Measurements from ENCODE around the gene SMAD6. TPM values are rescaled to one million over a fixed set of nuclear protein-coding genes. Genes with fewer than 3 reads are reported as not detected.

SMAD6 gene
- total RNA-seq, 1 donor from 2014 or later = 14.6 TPM

DNA sequence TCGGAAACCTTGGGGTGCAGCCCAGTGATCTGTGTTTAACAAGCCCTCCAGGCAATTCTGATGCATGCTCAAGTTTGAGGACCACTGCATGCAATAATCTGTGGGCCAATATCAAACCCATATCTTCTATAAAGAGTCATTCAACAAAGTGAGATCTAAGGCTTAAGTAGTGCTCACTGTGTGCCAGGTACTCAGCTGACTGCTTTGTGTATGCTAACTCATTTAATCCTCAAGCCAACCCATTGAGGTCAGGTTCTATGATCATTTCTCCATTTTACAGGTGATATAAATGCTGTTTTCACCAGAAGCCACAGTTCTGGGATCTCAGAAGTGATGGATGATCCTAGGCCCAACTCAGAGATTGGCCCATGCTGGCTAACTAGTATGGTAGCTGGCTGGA, 101.7 kb downstream of the SMAD6 start:
- Mint-ChIP-seq H3K27me3 (ENCODE audit: unreplicated experiment) (no peaks in the 10 kb centered on the region), H3K9me3 (ENCODE audit: unreplicated experiment) (peaks cover 3% of the 10 kb centered on the region), H3K27ac (ENCODE audit: unreplicated experiment) (peak overlapping the region; percentile 99), H3K4me1 (ENCODE audit: unreplicated experiment) (peaks cover 72% of the 10 kb centered on the region), H3K36me3 (ENCODE audit: unreplicated experiment) (no peaks in the 10 kb centered on the region), H3K4me3 (ENCODE audit: unreplicated experiment) (no peak overlapping the region)
- TF ChIP-seq CTCF (IDR thresholded peaks at IDR 0.05) = no peak
- no peak for DNase-seq (ENCODE audit: extremely low spot score, unreplicated experiment)

GRCh38 chr15:66805202-66805885, 103.3 kb downstream of the SMAD6 start:
- Mint-ChIP-seq H3K4me1 (ENCODE audit: unreplicated experiment) (peaks cover 60% of the 10 kb centered on the region), H3K9me3 (ENCODE audit: unreplicated experiment) (peaks cover 3% of the 10 kb centered on the region), H3K27me3 (ENCODE audit: unreplicated experiment) (no peaks in the 10 kb centered on the region), H3K27ac (ENCODE audit: unreplicated experiment) (peak overlapping the region; percentile 84), H3K36me3 (ENCODE audit: unreplicated experiment) (no peaks in the 10 kb centered on the region), H3K4me3 (ENCODE audit: unreplicated experiment) (no peak overlapping the region)
- no peak for DNase-seq (ENCODE audit: extremely low spot score, unreplicated experiment)
- TF ChIP-seq CTCF (IDR thresholded peaks at IDR 0.05) = no peak

GRCh38 chr15:66808181-66808824, 106.3 kb downstream of the SMAD6 start:
- H3K27me3 Mint-ChIP-seq (ENCODE audit: unreplicated experiment) = no peaks in the 10 kb centered on the region
- no peak overlapping the region for H3K27ac Mint-ChIP-seq (ENCODE audit: unreplicated experiment)
- peaks cover 8% of the 10 kb centered on the region for H3K9me3 Mint-ChIP-seq (ENCODE audit: unreplicated experiment)
- TF ChIP-seq CTCF (IDR thresholded peaks at IDR 0.05) = no peak
- peaks cover 33% of the 10 kb centered on the region for H3K4me1 Mint-ChIP-seq (ENCODE audit: unreplicated experiment)
- no peak for DNase-seq (ENCODE audit: extremely low spot score, unreplicated experiment)
- H3K4me3 Mint-ChIP-seq (ENCODE audit: unreplicated experiment) = no peak overlapping the region
- no peaks in the 10 kb centered on the region for H3K36me3 Mint-ChIP-seq (ENCODE audit: unreplicated experiment)

DNA sequence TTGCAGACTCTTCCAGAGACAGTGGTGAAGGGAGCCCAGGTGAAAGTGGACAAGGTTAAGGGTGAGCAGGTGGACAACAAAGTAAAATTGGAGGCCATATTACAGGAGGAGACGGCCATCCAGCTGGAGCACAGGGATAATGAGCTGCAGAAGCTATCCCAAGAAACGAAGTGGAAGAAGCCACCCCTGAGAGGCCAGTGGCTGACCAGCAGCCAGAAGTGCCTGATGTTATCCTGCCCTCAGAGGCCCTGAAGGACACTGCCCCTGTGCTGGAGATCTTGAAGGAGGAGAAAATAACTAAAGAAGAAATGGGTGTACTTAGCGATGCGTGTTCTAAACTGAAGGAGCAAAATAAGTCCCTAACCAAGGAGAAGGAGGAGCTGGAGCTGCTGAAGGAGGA, 107.6 kb downstream of the SMAD6 start:
- Mint-ChIP-seq H3K4me3 (ENCODE audit: unreplicated experiment) (no peak overlapping the region), H3K36me3 (ENCODE audit: unreplicated experiment) (no peaks in the 10 kb centered on the region), H3K27ac (ENCODE audit: unreplicated experiment) (no peak overlapping the region), H3K4me1 (ENCODE audit: unreplicated experiment) (peaks cover 19% of the 10 kb centered on the region), H3K9me3 (ENCODE audit: unreplicated experiment) (peaks cover 17% of the 10 kb centered on the region), H3K27me3 (ENCODE audit: unreplicated experiment) (no peaks in the 10 kb centered on the region)
- TF ChIP-seq CTCF (IDR thresholded peaks at IDR 0.05) = no peak
- DNase-seq (ENCODE audit: extremely low spot score, unreplicated experiment) = no peak

GRCh38 chr15:66815318-66815717, 113.3 kb downstream of the SMAD6 start:
- Mint-ChIP-seq H3K27me3 (ENCODE audit: unreplicated experiment) (no peaks in the 10 kb centered on the region), H3K36me3 (ENCODE audit: unreplicated experiment) (no peaks in the 10 kb centered on the region), H3K4me3 (ENCODE audit: unreplicated experiment) (no peak overlapping the region), H3K27ac (ENCODE audit: unreplicated experiment) (no peak overlapping the region), H3K9me3 (ENCODE audit: unreplicated experiment) (peaks cover 14% of the 10 kb centered on the region), H3K4me1 (ENCODE audit: unreplicated experiment) (peaks cover 19% of the 10 kb centered on the region)
- no peak for TF ChIP-seq CTCF (IDR thresholded peaks at IDR 0.05)
- no peak for DNase-seq (ENCODE audit: extremely low spot score, unreplicated experiment)
